GM18505 (cell line): ENCODE data around the gene MTCL3.

ENCODE experiments used
- ATAC-seq: cut with Tn5 transposase; IDR thresholded peaks from one replicate; pipeline ENCODE4 v1.9.1; 2021; ENCODE audit not compliant: unreplicated experiment
- POLR2A ChIP-seq: IDR thresholded peaks from 4 replicates; pipeline ENCODE4 v1.6.1; 2011; ENCODE audit warnings: borderline replicate concordance; ENCODE audit not compliant: insufficient read depth, insufficient read length; ENCODE audit errors: extremely low read depth

MTCL3 gene

DNA sequence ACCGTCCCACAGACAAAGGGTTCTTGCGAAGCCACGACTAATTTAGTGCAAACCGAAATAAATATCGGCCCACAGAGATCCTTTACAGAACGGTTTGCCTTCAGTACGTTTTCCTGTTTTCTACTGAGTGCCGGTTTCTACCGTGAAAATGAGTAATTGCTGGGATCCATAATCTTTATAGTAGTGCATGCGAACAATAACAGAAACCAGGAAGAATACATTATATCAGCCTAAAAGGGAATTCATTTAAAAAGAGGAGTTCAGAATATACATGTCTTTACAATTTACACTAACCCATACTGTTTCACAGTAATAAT, 292 bp upstream of the MTCL3 start:
- no peak for ATAC-seq
- TF ChIP-seq POLR2A = no peak

DNA sequence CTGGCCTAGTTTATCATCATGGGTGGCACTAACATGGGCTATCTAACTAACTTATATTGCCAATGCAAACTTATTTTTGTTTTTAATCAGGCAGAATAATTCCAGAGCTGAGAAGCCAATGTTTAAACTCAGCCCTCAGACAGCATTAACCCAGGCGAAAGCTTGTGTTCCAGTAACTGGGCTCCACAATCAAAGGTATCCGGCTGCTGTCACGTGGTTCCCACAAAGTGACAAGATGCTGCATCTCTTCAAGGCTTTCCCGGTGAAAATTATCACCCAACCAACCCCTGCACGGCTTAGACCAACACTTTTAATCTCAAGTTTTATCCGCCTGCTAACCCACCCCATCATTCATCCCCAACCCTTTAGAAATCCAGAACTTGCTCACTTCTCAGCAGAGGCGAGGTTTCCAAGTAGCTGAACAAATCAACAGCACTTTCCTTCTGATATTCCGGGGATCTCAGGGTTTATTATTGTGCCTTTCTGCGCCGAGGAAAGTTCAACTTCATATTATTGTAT, 885 bp downstream of the MTCL3 start:
- no peak for TF ChIP-seq POLR2A
- no peak for ATAC-seq

- no peak for ATAC-seq
- TF ChIP-seq POLR2A = no peak
These were observed 1.4 kb downstream of the MTCL3 start for GRCh38 chr6:127517693-127518092.

DNA sequence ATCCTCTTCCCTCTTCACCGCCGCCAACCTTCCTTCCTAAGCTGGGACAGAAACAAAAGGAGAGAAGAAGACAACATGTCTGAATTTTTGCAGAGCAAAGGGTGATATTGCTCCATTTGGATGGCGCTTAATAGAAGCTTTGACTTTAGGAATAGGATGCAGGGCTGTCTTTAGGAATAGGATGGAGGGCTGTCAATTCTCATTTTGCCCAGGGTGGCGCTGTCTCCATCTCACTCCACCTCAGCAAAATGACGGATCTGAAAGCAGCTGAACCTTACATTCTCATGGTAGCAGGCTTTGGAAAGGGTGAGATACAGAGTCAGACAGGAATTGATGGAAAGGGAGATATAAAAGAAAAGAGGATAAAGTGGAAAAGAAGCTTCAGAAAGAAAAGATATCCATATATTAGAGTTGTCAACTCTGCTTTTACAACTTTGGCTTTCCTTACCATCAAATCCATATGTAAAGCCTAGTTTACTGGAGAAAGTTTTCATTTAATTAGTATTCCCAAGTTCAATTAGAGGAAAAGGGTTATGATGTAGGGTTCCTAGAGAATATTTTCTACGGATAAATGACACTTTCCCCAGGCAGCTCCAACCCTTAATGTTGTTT, 2.4 kb downstream of the MTCL3 start:
- TF ChIP-seq POLR2A = no peak
- ATAC-seq = peak; percentile 52

- no peak for TF ChIP-seq POLR2A
- ATAC-seq = peak; percentile 65
These were observed 3.1 kb downstream of the MTCL3 start for GRCh38 chr6:127515794-127516661.

- ATAC-seq = no peak
- TF ChIP-seq POLR2A = no peak
These were observed 3.8 kb downstream of the MTCL3 start for GRCh38 chr6:127515234-127515793.

GRCh38 chr6:127514773-127515227, 4.3 kb downstream of the MTCL3 start:
- no peak for ATAC-seq
- no peak for TF ChIP-seq POLR2A

GRCh38 chr6:127514179-127514772, 4.9 kb downstream of the MTCL3 start:
- no peak for ATAC-seq
- no peak for TF ChIP-seq POLR2A

DNA sequence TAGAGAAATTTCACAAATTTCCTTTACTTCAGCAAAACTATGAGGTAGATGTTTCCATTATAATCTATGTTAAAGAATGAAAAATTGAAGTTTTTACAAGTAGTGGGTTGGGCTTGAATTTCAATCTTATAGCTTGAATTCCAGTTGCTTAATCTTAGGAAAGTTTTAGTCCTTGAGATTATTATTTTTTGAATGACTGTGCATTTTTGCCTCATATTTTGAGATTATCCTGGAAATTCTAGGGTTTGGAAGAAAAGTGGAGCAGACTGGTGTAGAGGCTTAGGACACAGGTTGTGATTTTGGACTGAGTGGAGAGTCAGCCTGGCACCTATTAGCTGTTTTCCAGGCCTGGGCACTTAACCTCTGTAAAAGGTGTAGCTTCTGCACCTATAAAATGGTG, 5.7 kb downstream of the MTCL3 start:
- no peak for ATAC-seq
- no peak for TF ChIP-seq POLR2A

DNA sequence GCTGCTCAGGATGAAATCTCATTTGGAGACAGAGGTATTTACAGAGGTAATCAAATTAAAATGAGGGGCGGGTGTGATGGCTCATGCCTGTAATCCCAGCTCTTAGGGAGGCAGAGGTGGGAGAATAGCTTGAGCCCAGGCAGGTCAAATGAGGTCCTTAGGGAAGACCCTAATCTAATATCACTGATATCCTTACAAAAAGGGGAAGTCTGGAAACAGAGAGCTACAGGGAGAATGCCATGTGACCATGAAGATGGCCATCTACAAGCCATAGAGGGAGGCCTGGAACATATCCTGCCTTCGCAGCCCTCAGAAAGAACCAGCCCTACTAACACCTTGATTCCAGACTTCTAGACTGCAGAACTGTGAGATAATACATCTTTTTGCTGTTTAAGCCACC, 8.3 kb downstream of the MTCL3 start:
- ATAC-seq = no peak
- no peak for TF ChIP-seq POLR2A

DNA sequence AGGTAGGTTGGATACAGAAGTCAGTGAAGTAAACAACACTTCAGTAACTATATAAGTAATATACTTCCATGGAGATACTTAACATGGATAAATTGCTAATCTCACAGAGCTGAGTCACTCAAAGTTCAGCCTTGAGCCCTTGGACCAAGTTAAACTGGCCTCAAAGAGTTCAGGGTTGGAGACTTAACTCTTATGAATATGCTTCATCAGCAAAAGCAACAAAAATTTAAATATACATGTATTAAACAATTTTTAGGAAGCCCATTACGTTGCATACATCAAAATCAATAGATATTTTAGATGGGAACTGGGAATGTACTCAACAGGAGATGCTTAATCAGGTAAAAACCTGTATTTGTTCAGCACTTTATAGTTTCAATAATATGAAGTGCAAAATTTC, 12.2 kb downstream of the MTCL3 start:
- no peak for TF ChIP-seq POLR2A
- ATAC-seq = no peak

GRCh38 chr6:127503022-127503421, 16.1 kb downstream of the MTCL3 start:
- ATAC-seq = no peak
- no peak for TF ChIP-seq POLR2A

- no peak for ATAC-seq
These were observed 21.7 kb downstream of the MTCL3 start for GRCh38 chr6:127497410-127497809.

More at GRCh38 chr6:127497410-127497809, 21.7 kb downstream of the MTCL3 start:
- no peak for TF ChIP-seq POLR2A
